MM.1S (cell line): Measurements from ENCODE around the gene TMEM263.

Experiments used
- DNase-seq: peaks from one replicate; pipeline ENCODE4 v3.0.0-alpha.2; 2015
- H2AFZ ChIP-seq: fragments of 300-600 bp; sonication (generic); 2 replicates; pipeline ENCODE4 v1.6.0; 2016; ENCODE audit warnings: antibody characterized with exemption, low read length
- H3F3A ChIP-seq: fragments of 300-600 bp; sonication (generic); 2 replicates; pipeline ENCODE4 v1.6.1; 2016; ENCODE audit warnings: mild to moderate bottlenecking, antibody characterized with exemption, low read length, moderate library complexity, mixed read lengths; ENCODE audit not compliant: insufficient read depth
- H3K27ac ChIP-seq: fragments of 300-600 bp; sonication (generic); 2 replicates; pipeline ENCODE4 v1.5.1; 2016; ENCODE audit warnings: mild to moderate bottlenecking, low read length
- H3K27me3 ChIP-seq: fragments of 300-600 bp; sonication (generic); replicated peaks from 2 replicates; pipeline ENCODE4 v1.6.0; 2016; ENCODE audit warnings: low read length; ENCODE audit not compliant: insufficient read depth
- H3K36me3 ChIP-seq: fragments of 300-600 bp; sonication (generic); replicated peaks from 2 replicates; pipeline ENCODE4 v1.6.1; 2016; ENCODE audit warnings: mild to moderate bottlenecking, low read length, mixed read lengths; ENCODE audit not compliant: insufficient read depth
- H3K4me1 ChIP-seq: fragments of 300-600 bp; sonication (generic); 2 replicates; pipeline ENCODE4 v1.6.1; 2016; ENCODE audit warnings: low read length, mixed read lengths
- H3K4me2 ChIP-seq: fragments of 300-600 bp; sonication (generic); 2 replicates; pipeline ENCODE4 v1.6.0; 2016; ENCODE audit warnings: low read depth, low read length
- H3K4me3 ChIP-seq: fragments of 300-600 bp; sonication (generic); 2 replicates; pipeline ENCODE4 v1.5.1; 2016; ENCODE audit warnings: low read length, mixed read lengths
- H3K79me2 ChIP-seq: fragments of 300-600 bp; sonication (generic); 2 replicates; pipeline ENCODE4 v1.6.1; 2016; ENCODE audit warnings: mixed run types, low read length, mixed read lengths
- H3K9ac ChIP-seq: fragments of 300-600 bp; sonication (generic); 2 replicates; pipeline ENCODE4 v1.6.1; 2016; ENCODE audit warnings: low read length, mixed read lengths
- H3K9me2 ChIP-seq: fragments of 300-600 bp; sonication (generic); replicated peaks from 2 replicates; pipeline ENCODE4 v1.6.1; 2016; ENCODE audit warnings: mild to moderate bottlenecking, low read length, mixed read lengths; ENCODE audit not compliant: insufficient read depth
- H3K9me3 ChIP-seq: fragments of 300-600 bp; sonication (generic); replicated peaks from 2 replicates; pipeline ENCODE4 v1.6.1; 2016; ENCODE audit warnings: mild to moderate bottlenecking, low read length, mixed read lengths; ENCODE audit not compliant: insufficient read depth
- H4K20me1 ChIP-seq: fragments of 300-600 bp; sonication (generic); 2 replicates; pipeline ENCODE4 v1.6.1; 2016; ENCODE audit warnings: mild to moderate bottlenecking, low read length, moderate library complexity, mixed read lengths; ENCODE audit not compliant: insufficient read depth
- CTCF ChIP-seq: fragments of 300-600 bp; sonication (generic); IDR thresholded peaks from 2 replicates; pipeline ENCODE4 v1.5.1; 2016; ENCODE audit warnings: antibody characterized with exemption, low read length, mixed read lengths
- EZH2 ChIP-seq: fragments of 300-600 bp; sonication (generic); optimal IDR thresholded peaks from 2 replicates; pipeline ENCODE3; 2017; ENCODE audit warnings: low read depth, mild to moderate bottlenecking, antibody characterized with exemption, low read length, mixed read lengths
- EZH2phosphoT487 ChIP-seq: fragments of 300-600 bp; sonication (generic); IDR thresholded peaks from 2 replicates; pipeline ENCODE4 v1.6.1; 2018; ENCODE audit warnings: antibody characterized with exemption, low read length

Gene TMEM263

DNA sequence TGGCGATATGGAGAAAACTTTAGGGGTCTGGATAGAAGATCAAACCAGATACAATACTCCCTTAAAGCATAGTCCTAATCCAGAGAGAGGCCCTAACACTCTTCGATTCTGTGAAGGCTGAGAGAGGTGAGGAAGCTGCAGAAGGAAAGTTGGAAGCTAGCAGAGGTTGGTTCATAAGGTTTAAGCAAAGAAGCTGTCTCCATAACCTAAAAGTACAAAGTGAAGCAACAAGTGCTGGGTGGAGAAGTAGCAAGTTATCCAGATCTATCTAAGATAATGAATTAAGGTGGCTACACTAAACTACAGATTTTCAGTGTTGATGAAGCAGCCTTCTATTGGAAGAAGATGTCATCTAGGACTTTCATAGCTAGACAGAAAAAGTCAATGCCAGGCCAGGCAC lies 55.8 kb downstream of the TMEM263 start:
- H3K27ac ChIP-seq = no peak overlapping the region
- H3K9ac ChIP-seq = no peak overlapping the region
- no peaks in the 10 kb centered on the region for H3K27me3 ChIP-seq
- no peak overlapping the region for H3K4me3 ChIP-seq
- no peak overlapping the region for H3K4me2 ChIP-seq
- no peak for TF ChIP-seq EZH2
- no peak for TF ChIP-seq EZH2phosphoT487
- no peak for TF ChIP-seq CTCF
- H3F3A ChIP-seq = no peaks in the 10 kb centered on the region
- DNase-seq = no peak
- H2AFZ ChIP-seq = no peak overlapping the region
- no peaks in the 10 kb centered on the region for H3K9me3 ChIP-seq
- no peaks in the 10 kb centered on the region for H3K79me2 ChIP-seq
- peaks cover 11% of the 10 kb centered on the region for H3K4me1 ChIP-seq
- no peaks in the 10 kb centered on the region for H4K20me1 ChIP-seq
- H3K9me2 ChIP-seq = no peaks in the 10 kb centered on the region
- H3K36me3 ChIP-seq = no peaks in the 10 kb centered on the region

- TF ChIP-seq EZH2phosphoT487 (no peak), CTCF (no peak), EZH2 (no peak)
Observed at GRCh38 chr12:107012736-107013425, 57.2 kb downstream of the TMEM263 start.

GRCh38 chr12:107014055-107014454 lies 58.3 kb downstream of the TMEM263 start:
- H3K9me3 ChIP-seq = no peaks in the 10 kb centered on the region
- H3K4me1 ChIP-seq = peaks cover 11% of the 10 kb centered on the region
- DNase-seq = peak; percentile 52
- H3K4me2 ChIP-seq = no peak overlapping the region
- H3F3A ChIP-seq = no peaks in the 10 kb centered on the region
- no peaks in the 10 kb centered on the region for H4K20me1 ChIP-seq
- H3K9me2 ChIP-seq = no peaks in the 10 kb centered on the region
- H3K79me2 ChIP-seq = no peaks in the 10 kb centered on the region
- H2AFZ ChIP-seq = no peak overlapping the region
- no peaks in the 10 kb centered on the region for H3K36me3 ChIP-seq
- H3K9ac ChIP-seq = no peak overlapping the region
- no peak overlapping the region for H3K4me3 ChIP-seq
- H3K27me3 ChIP-seq = no peaks in the 10 kb centered on the region
- TF ChIP-seq EZH2phosphoT487 (no peak), CTCF (peak; percentile 47)
- no peak overlapping the region for H3K27ac ChIP-seq

More at GRCh38 chr12:107012736-107013425, 57.2 kb downstream of the TMEM263 start:
- no peaks in the 10 kb centered on the region for H4K20me1 ChIP-seq
- no peaks in the 10 kb centered on the region for H3F3A ChIP-seq
- no peak overlapping the region for H3K27ac ChIP-seq
- H3K4me2 ChIP-seq = no peak overlapping the region
- H3K9ac ChIP-seq = no peak overlapping the region
- peaks cover 11% of the 10 kb centered on the region for H3K4me1 ChIP-seq
- H2AFZ ChIP-seq = no peak overlapping the region
- H3K79me2 ChIP-seq = no peaks in the 10 kb centered on the region
- no peaks in the 10 kb centered on the region for H3K9me2 ChIP-seq
- no peaks in the 10 kb centered on the region for H3K27me3 ChIP-seq
- no peak overlapping the region for H3K4me3 ChIP-seq
- no peaks in the 10 kb centered on the region for H3K9me3 ChIP-seq
- DNase-seq = no peak
- no peaks in the 10 kb centered on the region for H3K36me3 ChIP-seq
